G401.6 (cell line): ENCODE measurements around the gene UMODL1.

Experiments
- FAIRE-seq: peaks from 2 replicates; lab custom pipeline; 2012; peaks lifted over from hg19 to GRCh38; lab: Jason Lieb, UNC

Gene UMODL1

DNA sequence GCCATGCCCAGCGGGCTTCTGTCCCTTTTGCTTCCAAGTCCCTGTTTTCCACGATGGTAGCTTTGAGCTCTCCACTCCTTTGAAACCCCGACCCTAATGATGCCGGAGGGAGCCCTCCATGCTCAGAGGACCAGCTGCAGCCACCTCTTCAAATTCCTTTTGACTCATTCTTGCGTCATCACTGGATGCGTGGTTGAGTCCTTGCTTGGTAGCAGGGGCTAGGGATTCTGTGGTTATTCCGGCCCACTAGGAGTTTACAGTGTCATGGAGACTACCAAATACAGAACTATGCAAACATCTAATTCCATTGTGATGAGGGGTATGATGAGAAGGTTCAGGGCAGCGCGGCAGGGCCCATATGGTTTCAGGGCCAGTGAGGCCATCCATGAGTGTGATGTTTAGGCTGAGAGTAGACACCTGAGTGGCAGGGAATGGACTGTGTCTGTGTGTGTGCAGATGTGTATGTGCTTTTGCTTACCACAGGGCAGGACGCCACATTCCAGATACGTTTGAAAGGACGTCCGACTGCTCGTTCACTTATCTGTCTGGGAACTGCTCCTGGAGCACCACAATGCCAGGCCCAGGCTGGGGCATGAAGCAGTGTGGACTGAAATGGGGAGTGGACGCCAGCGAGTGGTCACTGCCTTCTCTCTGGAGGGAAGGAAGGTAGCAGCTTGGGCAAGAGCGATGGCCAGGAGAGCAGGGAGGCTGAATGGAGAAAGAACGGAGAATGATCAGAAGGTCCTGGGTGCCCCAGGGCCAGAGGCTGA lies 30.5 kb upstream of the UMODL1 start:
- no peak for FAIRE-seq

GRCh38 chr21:42041246-42041645 lies 29.9 kb upstream of the UMODL1 start:
- no peak for FAIRE-seq

DNA sequence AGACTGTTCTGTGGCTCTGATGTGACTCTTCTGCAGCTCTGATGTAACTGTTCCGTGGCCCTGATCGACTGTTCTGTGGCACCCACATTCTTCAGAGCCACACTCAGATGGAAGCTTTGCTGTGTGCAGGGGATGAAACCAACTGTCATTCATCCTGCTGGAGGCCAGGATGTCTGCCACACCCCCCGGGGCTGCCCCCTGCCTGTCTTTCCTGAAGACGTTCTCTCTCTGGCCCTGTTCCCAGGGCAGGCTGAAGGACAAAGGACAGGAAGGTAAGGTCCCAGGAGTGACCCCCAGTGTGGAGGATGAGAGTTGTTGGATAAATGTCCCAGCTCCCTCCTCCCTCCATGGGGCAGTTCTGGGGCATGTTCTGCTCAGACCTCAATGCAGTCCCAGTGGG lies 29.4 kb upstream of the UMODL1 start:
- FAIRE-seq = no peak

GRCh38 chr21:42042651-42043050 lies 28.5 kb upstream of the UMODL1 start:
- no peak for FAIRE-seq

DNA sequence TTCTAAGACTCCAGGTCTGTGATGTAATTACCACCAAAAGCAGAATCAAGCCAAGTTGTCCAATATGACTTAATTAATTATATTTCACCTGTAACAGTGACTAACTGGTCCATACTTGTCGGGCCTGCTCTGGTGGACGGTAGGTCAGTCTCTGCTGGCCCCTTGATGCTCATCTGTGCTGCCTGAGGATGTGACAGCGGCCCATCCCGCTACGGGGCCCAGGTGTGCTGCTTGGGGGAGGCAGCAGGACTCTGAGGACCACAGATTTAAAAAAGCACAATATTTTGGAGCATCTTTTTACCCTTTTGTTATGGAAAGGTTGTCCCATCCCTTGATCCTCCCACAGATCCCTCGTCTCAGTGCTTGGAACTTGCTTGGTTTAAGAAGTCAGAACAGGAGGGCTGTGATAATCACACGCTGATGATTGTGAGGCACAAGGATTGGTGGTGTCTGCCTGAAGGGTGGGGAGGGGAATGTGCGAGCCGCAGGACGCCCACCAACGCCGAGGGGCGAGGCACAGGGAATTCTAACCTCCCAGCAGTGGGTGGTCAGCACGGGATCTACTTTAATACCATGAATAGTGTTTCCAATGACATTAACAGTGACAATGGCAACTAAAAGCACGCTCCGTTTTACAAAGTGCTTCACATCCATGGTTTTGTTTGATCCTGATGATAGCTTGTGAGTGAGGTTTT lies 27.8 kb upstream of the UMODL1 start:
- no peak for FAIRE-seq

- FAIRE-seq = no peak
Measured at GRCh38 chr21:42043961-42044360, 27.2 kb upstream of the UMODL1 start.

DNA sequence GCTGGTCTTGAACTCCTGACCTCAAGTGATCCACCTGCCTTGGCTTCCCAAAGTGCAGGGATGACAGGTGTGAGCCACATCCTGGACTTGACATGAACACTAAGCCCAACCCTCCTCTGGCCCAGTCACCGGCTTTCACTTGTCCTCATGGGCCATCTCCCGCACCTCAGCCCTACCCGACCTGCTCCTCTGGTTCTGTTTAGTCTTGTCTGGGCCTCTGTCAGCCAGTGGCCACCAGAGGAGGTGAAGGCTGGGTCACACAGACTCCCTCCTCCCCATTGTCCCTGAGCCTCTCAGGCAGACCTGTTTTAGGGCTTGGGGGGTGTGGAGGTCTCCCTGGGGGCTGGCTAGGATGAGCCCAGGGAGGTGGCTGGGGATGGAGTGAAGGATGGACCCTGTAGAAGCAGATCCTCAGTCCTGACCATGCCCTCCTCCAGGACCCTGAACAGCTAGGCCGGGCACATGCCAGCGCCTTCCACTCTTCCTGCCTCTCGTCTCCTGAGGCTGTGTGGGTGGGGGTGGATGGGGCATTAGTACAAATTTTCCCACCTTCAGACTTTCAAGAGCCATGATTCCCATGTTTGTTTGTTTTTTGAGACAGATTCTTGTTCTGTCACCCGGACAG lies 26.1 kb upstream of the UMODL1 start:
- no peak for FAIRE-seq

- no peak for FAIRE-seq
Measured at GRCh38 chr21:42047821-42048613, 23.1 kb upstream of the UMODL1 start.

- FAIRE-seq = no peak
Measured at GRCh38 chr21:42048870-42049577, 22.1 kb upstream of the UMODL1 start.

- FAIRE-seq = no peak
Measured at GRCh38 chr21:42049578-42050430, 21.3 kb upstream of the UMODL1 start.

- no peak for FAIRE-seq
Measured at GRCh38 chr21:42051788-42052187, 19.3 kb upstream of the UMODL1 start.

- no peak for FAIRE-seq
Measured at GRCh38 chr21:42055425-42055824, 15.7 kb upstream of the UMODL1 start.

GRCh38 chr21:42056468-42056867 lies 14.6 kb upstream of the UMODL1 start:
- no peak for FAIRE-seq

DNA sequence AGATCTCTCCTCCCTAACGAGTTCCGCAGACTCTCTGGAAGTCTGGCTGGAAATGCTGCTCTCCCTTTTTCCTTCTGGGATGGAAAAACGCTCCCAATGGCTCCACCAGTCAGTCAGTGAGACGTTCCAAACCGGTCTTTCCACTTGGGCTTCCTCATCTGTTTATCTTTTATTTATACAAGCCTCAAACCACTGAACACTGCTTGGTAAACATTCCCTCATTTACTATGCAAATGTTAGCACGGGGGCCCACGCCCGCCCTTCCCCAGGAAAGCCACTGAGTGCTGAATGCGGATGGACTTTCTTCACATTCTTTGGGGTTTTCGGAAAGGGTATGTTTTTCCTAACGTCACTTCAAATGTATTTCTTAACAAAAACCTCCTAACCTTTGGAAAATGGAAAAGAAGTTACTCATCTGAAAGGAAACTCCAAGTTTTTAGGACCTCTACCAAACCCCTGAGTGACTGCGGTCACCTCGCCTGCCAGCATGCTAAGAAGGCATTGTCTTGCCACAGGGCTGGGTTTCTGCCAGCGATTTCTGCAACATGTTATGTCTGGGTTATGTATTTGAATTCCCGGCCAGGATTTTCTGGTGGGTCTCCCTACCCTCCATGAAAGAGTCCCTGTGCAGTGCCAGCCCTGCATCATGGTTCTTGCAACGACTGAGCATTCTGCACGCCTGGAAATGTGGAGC lies 14.0 kb upstream of the UMODL1 start:
- FAIRE-seq = no peak

DNA sequence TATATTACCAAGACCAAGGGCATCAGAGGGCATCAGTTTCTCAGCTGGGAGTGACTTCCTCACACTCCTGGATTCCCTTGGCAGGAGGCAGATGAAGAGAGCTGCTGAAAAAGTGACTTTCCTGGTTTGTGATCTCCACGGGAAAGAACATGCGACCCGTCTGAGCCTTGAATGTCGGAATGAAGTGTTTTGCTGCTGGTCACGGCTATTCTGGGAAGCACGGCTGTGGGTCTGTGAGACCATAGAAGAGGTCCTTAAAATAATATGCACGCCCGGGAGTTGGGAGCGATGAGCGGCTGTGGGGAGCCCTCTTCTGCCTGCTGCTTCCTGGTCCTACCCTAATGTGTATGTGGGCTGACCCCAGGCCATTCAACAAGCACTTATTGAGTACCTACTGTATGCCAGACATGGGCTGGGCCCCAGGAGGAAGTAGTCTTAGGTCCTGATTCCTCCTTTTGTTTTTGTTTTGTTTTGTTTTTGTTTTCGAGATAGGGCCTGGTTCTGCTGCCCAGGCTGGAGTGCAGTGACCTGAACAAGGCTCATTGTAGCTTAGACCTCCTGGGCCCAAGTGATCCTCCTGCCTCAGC lies 13.2 kb upstream of the UMODL1 start:
- FAIRE-seq = no peak

- FAIRE-seq = no peak
Measured at GRCh38 chr21:42058631-42059111, 12.4 kb upstream of the UMODL1 start.

DNA sequence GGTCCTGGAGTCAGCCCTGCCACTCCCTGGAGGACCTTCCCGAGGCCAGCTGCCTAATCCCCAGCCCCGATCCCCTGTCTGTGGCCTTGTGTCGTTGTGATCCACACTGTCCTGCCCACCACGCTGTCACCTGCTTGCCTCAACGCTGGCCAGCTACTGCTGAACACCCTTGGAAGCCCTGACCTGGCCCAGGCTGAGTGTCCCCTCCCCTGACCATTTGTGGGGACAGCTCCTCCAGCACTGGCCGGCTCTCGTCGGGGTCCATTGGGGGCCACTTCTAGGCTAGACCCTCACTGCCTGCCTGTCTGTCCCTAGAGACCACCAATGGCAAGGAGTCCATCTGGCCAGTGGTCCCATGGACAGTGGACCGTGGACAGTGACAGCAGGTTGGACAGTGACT lies 12.0 kb upstream of the UMODL1 start:
- FAIRE-seq = no peak

- FAIRE-seq = no peak
Measured at GRCh38 chr21:42059721-42060120, 11.4 kb upstream of the UMODL1 start.

DNA sequence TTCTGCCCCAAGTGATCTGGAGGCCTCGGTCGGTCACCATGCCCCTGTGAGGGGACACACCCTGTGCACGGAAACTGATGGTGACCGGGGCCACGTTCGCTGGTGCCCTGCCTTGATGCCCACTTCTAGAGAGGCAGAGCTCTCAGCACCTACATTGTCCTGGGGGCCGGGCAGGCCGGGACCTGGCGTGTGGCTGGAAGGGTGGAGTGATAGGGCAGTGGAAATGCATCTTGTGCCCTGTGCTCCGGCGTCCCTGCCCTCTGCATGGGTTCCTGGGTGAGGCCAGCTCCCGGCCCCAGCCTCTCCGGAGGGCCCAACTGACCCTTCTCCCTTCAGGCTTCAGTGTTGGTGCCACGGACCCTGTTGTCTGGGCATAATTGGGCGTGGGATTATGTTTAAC lies 11.0 kb upstream of the UMODL1 start:
- FAIRE-seq = no peak
